Midbrain (tissue), 1 donor: ENCODE results near the gene SLC6A20.
"Not testable (repeated sequence)": the region's sequence is repeated elsewhere in the genome, so short reads cannot be mapped to it uniquely, and the experiment has no call there.

ENCODE experiments used
- DNase-seq: peaks from one replicate; lab custom pipeline; 2025; lab: John Stamatoyannopoulos, UW

SLC6A20 gene

DNA sequence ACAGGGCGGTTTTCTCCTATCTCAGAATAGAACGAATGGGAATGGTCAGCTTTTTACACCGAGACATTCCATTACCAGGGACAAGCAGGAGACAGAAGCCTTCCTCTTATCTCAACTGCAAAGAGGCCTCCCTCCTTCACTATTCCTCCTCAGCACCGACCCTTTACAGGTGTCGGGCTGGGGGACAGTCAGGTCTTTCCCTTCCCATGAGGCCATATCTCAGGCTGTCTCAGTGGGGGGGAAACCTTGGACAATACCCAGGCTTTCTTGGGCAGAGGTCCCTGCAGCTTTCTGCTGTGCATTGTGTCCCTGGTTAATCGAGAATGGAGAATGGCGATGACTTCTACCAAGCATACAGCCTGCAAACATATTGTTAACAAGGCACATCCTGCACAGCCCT lies 39.2 kb downstream of the SLC6A20 start:
- not testable (repeated sequence) for DNase-seq

DNA sequence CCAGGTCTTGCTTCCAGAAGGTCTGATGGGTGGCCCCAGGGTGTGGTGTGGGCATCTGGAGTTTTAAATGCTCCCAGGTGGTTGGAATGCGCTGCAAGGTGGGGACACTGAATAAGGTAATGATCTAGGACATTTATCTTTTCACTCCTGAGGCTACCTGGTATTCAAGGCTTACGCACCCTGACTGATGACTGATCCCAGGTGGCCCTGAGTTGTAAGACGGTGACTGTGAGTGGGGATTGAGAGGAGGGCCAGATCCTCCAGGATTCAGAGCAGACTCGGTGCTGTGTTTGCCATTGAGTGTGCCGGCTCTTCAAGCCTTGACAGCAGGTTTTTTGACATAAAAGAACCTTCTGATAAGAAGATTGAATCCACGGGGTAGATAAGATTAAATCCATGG lies 40.3 kb downstream of the SLC6A20 start:
- no peak for DNase-seq

- no peak for DNase-seq
Measured at GRCh38 chr3:45754461-45754860, 41.9 kb downstream of the SLC6A20 start.

GRCh38 chr3:45753095-45753494 lies 43.2 kb downstream of the SLC6A20 start:
- DNase-seq = no peak

- no peak for DNase-seq
Measured at GRCh38 chr3:45751537-45752242, 44.6 kb downstream of the SLC6A20 start.

- no peak for DNase-seq
Measured at GRCh38 chr3:45749880-45750279, 46.5 kb downstream of the SLC6A20 start.

GRCh38 chr3:45749036-45749600 lies 47.2 kb downstream of the SLC6A20 start:
- not testable (repeated sequence) for DNase-seq

DNA sequence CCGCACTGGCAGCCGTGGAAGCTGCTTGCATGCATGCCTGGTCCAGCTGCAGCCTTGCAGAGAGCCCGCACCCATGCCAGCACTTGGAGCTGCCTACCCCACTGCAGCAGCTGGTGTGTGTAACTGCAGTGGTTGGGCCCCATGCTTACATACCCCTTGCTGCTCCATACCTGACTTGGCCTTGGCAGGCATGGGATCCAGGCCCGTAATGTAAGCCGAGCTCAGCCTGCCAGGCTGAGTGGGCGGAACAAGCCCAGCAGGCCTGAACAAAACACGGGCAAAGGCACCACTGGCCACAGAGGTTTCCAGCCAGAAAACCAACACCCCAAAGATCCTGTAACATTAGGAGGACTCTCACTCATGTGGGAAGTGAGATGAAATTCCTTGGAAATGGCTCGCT lies 48.3 kb downstream of the SLC6A20 start:
- DNase-seq = no peak

- DNase-seq = no peak
Measured at GRCh38 chr3:45746777-45747622, 49.3 kb downstream of the SLC6A20 start.

DNA sequence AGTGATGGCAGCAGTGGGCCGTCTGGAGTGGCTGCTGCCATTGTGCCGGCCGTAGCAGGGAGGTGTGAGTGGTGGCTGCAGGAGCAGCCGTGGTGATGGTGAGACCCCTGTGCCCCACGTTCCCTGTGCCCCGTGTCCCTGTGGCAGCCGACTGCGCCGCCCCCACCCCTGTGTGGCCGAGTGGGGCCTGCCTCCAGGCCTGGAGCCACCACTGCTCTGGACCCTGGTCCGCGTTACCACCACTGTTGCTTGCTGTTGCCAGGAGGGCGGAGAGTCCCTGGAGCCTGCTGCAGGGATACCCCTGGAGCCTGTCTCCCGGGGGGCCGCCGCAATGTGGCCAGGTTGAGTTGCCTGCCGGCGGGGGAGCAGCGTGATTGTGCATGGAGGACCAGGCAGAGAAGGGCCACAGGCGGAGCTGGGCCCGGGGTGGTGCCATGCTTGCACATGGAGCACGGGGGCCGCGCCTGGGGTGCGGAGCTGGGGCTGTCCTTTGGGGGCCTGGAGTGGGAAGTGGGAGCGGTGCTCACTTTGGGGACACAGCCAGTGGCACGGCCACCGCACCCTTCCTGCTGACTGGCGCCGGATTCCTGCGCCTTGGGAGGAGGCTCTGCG lies 50.1 kb downstream of the SLC6A20 start:
- DNase-seq = no peak

DNA sequence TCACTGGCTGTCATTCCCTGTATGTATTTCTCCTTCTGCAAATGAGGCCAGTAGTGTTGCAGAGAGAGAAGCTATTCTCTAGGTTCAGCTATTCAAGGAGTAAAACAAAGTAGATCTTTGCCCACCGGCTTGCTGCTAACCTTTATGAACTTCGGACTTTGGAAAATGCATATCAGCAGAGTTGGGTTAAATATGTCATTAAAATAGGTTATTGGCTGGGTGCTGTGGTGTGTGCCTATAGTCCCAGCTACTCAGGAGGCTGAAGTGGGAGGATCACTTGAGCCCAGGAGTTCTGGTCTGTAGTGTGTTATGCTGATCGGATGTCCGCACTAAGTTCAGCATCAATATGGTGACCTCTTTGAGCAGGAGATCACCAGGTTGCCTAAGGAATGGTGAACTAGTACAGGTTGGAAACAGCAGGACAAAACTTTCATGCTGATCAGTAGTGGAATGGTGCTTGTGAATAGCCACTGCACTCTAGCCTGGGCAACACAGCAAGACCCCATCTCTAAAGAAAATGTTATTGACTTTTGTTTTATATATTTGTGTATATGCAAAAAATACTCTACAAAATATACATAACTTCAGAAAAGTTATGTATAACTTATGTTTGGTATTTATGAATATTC lies 53.8 kb downstream of the SLC6A20 start:
- no peak for DNase-seq

- DNase-seq = no peak
Measured at GRCh38 chr3:45741742-45742460, 54.4 kb downstream of the SLC6A20 start.

GRCh38 chr3:45741247-45741646 lies 55.1 kb downstream of the SLC6A20 start:
- DNase-seq = no peak

DNA sequence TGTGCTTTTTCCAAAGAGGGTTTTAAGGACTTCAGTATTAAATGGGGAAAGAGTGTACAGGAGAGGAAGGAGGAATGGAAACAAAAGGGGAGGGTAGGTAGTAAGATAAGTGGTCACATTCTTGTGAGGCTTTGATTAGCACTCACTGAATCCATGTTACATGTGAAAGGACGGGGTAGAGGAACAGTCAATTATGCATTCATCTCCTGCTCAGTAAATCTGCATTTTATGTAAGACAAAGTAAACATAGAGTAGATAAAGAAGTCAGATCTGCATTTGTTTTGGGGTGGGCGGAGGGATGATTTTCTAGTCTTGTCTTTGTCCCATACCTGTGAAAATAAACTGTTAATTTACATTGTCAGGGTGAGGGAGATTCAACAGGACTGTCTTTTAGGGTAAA lies 56.3 kb downstream of the SLC6A20 start:
- DNase-seq = no peak

DNA sequence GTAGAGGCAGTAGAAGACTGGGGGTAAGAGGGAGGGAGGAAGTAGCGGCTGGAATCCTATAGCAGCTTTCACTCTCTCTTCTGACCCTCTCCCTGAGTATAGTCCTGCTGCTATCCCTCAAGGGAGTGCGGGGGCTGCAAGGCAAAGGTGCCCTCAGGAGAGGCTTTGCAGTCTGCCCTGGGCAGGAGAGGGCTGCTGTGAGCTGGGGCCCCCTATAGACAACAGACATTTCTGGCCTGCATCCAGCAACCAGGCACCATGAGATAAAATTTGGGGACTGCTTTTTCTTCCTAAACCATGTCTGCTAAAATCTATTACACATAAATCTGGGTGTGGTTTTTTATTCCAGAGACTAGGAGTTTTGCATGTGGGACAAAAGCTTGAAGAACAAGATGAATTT lies 59.1 kb downstream of the SLC6A20 start:
- no peak for DNase-seq

DNA sequence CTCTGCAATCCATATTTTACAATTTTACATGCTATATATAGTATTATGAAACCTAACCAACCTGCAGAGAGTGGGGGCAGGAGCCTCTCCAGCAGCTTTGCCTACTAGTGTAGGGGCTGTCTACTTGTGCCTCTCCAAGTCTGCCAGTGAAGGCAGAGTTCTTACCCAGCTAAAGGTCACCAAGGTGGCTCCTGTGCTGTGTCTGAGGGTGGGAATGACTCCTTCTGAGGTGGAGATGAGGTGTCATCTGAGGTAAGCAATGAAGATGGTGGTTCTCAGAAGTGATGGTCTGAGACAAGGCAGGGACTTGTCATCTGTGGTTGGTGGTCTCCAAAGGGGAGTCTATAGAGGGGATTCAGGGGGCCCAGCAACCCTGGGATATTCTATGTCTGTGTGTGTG lies 59.6 kb downstream of the SLC6A20 start:
- no peak for DNase-seq

DNA sequence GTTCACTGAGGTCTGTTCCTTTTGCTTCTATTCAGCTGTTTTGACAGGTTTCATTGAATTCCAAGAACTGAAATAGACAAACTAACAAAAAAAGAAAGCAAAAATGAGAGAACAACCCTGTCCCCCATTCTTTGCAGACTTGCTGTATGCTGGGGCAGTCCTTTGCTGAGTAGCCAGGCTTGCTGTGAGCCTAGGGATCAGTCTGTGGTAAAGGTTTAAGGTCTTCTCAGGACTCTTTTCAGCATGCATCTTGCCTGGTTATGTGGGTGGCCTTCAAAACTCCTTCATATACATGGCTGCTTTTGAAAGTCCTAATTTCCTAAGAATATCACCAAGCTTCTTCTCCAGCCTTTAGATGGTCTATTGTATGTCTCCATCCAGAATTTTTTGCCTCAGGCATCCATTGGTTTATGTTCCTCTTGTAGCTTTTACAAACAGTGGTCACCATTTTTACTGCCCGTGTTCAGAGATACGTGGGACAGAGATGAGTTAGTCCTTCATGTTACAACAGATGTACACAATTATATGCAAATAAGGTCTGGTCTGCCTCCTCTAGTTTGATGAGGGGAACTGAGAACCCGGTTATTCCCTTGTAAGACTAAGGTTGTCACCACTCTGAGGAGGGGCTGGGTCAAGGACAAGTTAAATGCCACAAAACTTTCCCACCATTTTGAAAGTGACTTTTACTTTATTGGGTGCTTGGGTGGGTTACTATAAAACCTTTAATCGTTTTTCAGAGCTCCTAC lies 65.8 kb downstream of the SLC6A20 start:
- no peak for DNase-seq

DNA sequence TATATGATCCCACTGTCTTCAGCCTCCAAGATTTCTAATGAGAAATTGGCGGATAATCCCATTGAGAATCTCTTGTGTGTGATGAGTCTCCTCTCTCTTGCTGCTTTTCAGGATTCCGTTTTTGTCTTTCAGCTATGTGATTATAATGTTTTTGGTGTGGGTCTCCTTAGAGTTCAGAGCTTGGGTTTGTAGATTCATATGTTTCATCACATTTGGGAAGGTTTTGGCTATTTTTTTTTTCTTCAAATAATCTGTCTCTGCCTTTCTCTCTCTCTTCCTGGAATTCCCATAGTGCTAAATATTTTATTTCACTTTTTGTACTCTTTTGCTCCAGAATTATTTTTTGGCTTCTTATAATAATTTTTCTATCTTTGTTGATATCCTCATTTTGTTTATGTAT lies 66.7 kb downstream of the SLC6A20 start:
- no peak for DNase-seq

DNA sequence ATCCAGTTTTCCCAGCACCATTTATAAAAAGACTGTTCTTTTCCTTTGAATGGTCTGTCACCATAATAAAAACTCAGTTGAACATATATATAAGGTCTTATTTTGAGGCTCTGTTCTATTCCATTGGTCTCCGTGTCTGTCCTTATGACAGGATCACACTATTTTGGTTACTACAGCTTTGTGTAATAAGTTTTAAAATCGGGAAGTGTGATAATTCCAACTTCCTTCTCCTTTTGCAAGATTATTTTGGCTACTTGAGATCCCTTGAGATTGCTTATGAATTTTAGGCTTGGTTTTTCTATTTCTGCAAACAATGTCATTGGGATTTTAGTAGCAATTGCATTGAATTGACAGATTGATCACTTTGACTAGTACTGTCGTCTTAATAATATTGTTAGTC lies 71.4 kb downstream of the SLC6A20 start:
- no peak for DNase-seq

- no peak for DNase-seq
Measured at GRCh38 chr3:45719655-45720487, 76.5 kb downstream of the SLC6A20 start.
